ENCODE measurements around the gene SLC28A3. TPM values are rescaled to one million over a fixed set of nuclear protein-coding genes. Genes with fewer than 3 reads are reported as not detected.
A peak's percentile ranks its signal among the peaks of the same experiment; 100 is the strongest.

Gene SLC28A3
- total and polyA plus RNA-seq, 2 of the 8 experiments (the other 6 are each of a cell fraction or from before 2014, with no cell fraction given) = 0.02 TPM; not detected in 1

DNA sequence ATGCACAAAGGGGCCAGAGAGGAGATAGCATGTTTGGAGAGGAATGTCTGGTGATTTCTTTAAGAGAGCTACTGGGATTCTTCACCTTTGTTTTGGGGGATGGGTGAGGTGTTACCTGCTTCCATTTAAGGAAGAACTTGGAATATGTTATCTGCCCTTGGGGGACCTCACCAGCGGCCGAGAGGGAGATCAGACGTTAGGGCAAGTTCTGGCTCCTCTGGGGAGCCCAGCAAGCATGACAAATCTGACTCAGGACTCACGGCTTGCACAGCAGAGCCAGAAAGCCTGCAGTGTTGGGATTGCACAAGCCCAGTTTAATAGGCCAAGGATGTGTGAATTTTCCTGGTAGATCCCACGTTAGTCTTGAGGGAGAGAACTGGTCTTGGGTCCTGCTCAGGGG is 40.3 kb downstream of the SLC28A3 start:
- ChIA-PET CTCF (ENCODE audit: partially characterized antibody) (interaction anchor here (1.0 to 2.4 kb wide), 3 partner anchors 8 to 39 kb away, joined by 3 to 9 read pairs (median 8); no protein-coding TSS in a partner anchor), POLR2A (ENCODE audit: partially characterized antibody) (interaction anchor here (1.2 kb wide), 1 partner anchor 320 kb away, joined by 4 read pairs; the partner anchor contains the start of genes HNRNPK and RMI1)
- no peak overlapping the region for H3K27ac ChIP-seq (ENCODE audit: low read depth, low read length)
- DNase-seq (ENCODE audit: low read depth in 1 of 2, low spot score in 2 of 2) = no peak
- H3K4me1 ChIP-seq (replicated peaks in 1 of 4; ENCODE audit: control insufficient read depth in 3 of 4, insufficient read depth in 4 of 4, low read length in 3 of 4) = peaks cover 0 to 4% (median under 1%) of the 10 kb centered on the region in 4 experiments; a peak in 3 of 7 replicates
- 66% methylated on average over 5 of the region's 5 CpGs; no CpG with 5 or more reads in 1 of the 2 experiments for WGBS, 2 experiments (ENCODE audit: extremely low coverage in 1 of 2, insufficient coverage in 1 of 2, insufficient read length in 1 of 2, insufficient replicate concordance in 2 of 2, low coverage in 1 of 2, low lambda C conversion rate in 2 of 2, missing lambda C conversion rate in 1 of 2)
- H2BK5ac ChIP-seq (ENCODE audit: low read depth, low read length) = no peak overlapping the region
- no peak overlapping the region for H2BK15ac ChIP-seq (ENCODE audit: low read length)
- no peak overlapping the region for H3K23ac ChIP-seq (ENCODE audit: insufficient read length)
- H3K27me3 ChIP-seq (replicated peaks in 1 of 4; ENCODE audit: control insufficient read depth in 3 of 4, extremely low read depth in 1 of 4, insufficient read depth in 3 of 4, low read length in 3 of 4) = no peaks in the 10 kb centered on the region
- no peak overlapping the region for H3K4ac ChIP-seq (replicated peaks; ENCODE audit: insufficient read length, low read depth, low read length)
- no peak overlapping the region for H2BK12ac ChIP-seq (ENCODE audit: low read depth, low read length)
- H4K91ac ChIP-seq (replicated peaks; ENCODE audit: insufficient read length, low read length) = peak overlapping the region; percentile 20
- H3K9ac ChIP-seq (replicated peaks in 1 of 4; ENCODE audit: extremely low read depth in 1 of 4, low read depth in 3 of 4, low read length in 3 of 4) = no peak overlapping the region
- H3K9me3 ChIP-seq (ENCODE audit: insufficient read depth in 2 of 2, low read depth in 1 of 2, low read length in 1 of 2) = no peaks in the 10 kb centered on the region
- H3K4me2 ChIP-seq (ENCODE audit: insufficient read depth in 1 of 2, low read depth in 2 of 2, low read length in 2 of 2) = no peak overlapping the region
- H4K5ac ChIP-seq (ENCODE audit: insufficient read length, low read depth, low read length) = no peak overlapping the region
- no peaks in the 10 kb centered on the region for H4K20me1 ChIP-seq (replicated peaks in 1 of 2; ENCODE audit: control insufficient read depth in 1 of 2, insufficient read depth in 2 of 2, low read length in 2 of 2)
- FAIRE-seq = no peak
- H3K4me3 ChIP-seq (ENCODE audit: extremely low read depth in 1 of 4, insufficient read depth in 2 of 4, low read depth in 3 of 4, low read length in 4 of 4) = no peak overlapping the region
- no peaks in the 10 kb centered on the region for H3K36me3 ChIP-seq (ENCODE audit: control insufficient read depth in 2 of 4, insufficient read depth in 4 of 4, low read length in 3 of 4)
- no peaks in the 10 kb centered on the region for H3K79me1 ChIP-seq (ENCODE audit: low read depth, low read length)
- no peak overlapping the region for H4K8ac ChIP-seq (ENCODE audit: extremely low read depth, insufficient read depth, low read length)
- H2AK5ac ChIP-seq (ENCODE audit: low read depth, low read length) = no peak overlapping the region
- H3K56ac ChIP-seq (replicated peaks; ENCODE audit: insufficient read length, low read depth, low read length) = no peak overlapping the region
- H3K18ac ChIP-seq (ENCODE audit: extremely low read depth, low read length) = no peak overlapping the region
- H2AFZ ChIP-seq (ENCODE audit: low read length) = peak overlapping the region; percentile 90
- H3K14ac ChIP-seq (ENCODE audit: insufficient read length) = no peak overlapping the region
- H2BK120ac ChIP-seq (replicated peaks; ENCODE audit: low read depth, low read length) = no peak overlapping the region
- H3K79me2 ChIP-seq (ENCODE audit: control insufficient read depth in 1 of 2, insufficient read depth in 2 of 2, low read length in 2 of 2) = no peaks in the 10 kb centered on the region
- H2BK20ac ChIP-seq (ENCODE audit: low read length) = no peak overlapping the region
- H3K23me2 ChIP-seq (ENCODE audit: low read depth, low read length) = no peaks in the 10 kb centered on the region
- TF ChIP-seq YY1 (IDR thresholded peaks at IDR 0.05; ENCODE audit: low read depth, low read length) = no peak
- TF ChIP-seq ASH2L (IDR thresholded peaks at IDR 0.05; ENCODE audit: low read length) = no peak
- no peak for TF ChIP-seq SRF (IDR thresholded peaks at IDR 0.05; ENCODE audit: low read depth, low read length)
- TF ChIP-seq CEBPB (IDR thresholded peaks at IDR 0.05; ENCODE audit: low read depth, low read length) = no peak
- TF ChIP-seq E2F6 (IDR thresholded peaks at IDR 0.05) = no peak
